Smooth muscle cell of the brain vasculature (primary cell): ENCODE data around the gene GPX4.

Experiments
- DNase-seq: peaks from one replicate; pipeline ENCODE4 v3.0.0-alpha.2; 2012; ENCODE audit warnings: low read depth, low spot score

GPX4 gene

DNA sequence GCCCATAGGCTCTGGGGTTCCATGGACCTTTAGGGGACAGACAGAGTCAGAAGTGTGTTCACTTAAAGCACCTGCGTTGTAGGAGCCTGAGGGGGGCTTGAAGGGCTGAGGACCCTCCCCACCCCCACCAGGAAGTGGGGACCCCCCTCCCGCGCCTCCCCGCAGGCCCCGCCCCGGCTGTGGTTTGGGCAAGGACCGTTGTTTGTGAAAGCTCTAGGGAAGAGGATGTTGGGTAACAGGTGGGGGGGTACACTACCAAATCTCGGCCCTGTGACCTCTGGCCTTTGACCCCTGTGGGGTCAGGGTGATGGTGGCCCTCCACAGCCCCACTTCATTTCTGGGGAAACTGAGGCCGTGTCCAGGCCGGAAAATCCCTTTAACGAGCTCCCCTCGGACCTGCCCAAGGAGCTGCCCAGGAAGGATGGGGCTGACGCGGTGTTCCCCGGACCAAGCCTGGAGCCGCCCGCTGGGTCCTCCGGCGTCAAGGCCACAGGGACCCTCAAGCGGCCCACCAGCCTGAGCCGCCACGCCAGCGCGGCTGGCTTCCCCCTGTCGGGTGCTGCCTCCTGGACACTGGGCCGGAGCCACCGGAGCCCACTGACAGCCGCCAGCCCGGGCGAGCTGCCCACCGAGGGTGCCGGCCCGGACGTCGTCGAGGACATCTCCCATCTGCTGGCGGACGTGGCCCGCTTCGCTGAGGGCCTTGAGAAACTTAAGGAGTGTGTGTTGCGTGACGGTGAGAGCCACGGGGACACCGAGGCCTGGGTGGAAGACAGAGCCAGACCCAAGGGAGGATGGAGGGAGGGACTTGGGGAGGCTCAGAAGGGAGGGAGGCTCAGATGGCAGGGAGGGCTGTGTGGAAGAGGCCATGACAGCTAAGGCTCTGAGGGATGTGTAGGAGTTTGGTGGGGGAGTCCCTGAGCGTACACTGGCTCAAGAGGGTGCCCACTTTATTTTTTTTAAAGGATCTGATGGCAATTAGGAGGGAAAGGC lies 35.5 kb upstream of the GPX4 start:
- DNase-seq = no peak

DNA sequence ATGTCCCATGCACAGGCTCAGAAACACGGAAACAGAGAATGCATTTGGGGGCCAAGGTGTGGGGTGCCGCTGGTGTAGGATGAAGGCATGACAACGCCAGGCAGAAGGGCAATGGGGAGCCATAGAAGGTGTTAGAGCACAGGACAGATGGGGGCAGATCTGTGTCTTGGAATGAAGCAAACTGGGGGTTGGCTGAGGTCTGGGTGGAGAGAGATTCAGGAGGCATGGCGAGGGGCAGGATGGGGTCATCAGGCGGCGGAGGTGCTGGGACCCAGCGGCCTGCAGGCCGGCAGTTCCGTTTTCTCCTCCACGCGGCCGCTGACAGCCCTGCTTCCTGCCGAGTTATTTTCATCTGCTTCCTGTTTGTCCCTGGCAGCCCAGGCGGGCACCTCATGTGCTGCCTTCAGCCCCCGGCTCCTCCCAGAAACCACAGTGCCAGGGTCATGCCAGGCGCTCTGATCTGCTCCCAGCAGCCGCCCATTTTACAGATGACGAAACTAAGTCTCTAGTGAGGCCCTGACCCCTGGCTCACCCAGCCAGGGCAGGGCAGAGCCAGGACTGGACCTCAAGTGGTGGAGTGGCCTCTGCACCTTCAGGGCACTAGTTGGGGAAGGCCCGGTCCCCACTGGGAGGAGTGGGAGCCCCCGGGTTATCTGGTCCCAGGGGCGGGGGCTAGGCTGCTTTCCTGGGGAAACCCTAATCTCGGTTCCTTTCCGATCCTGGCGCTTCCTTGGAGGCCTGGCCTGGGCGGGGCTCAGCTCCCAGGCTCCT lies 34.6 kb upstream of the GPX4 start:
- DNase-seq = no peak

DNA sequence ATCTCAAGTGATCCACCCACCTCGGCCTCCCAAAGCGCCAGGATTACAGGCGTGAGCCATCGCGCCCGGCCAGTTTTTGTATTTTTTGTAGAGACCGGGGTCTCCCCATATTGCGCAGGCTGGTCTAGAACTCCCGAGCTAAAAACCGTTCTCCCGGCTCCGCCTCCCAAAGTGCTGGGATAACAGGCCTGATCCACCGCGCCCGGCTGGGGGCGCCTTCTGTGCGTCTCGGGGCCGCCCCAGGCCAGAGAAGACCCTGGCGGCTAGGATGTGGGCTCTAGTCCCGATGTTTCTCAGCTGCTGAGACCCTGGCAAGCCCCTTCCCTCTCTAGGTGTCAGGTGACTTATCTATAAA lies 33.2 kb upstream of the GPX4 start:
- DNase-seq = no peak

DNA sequence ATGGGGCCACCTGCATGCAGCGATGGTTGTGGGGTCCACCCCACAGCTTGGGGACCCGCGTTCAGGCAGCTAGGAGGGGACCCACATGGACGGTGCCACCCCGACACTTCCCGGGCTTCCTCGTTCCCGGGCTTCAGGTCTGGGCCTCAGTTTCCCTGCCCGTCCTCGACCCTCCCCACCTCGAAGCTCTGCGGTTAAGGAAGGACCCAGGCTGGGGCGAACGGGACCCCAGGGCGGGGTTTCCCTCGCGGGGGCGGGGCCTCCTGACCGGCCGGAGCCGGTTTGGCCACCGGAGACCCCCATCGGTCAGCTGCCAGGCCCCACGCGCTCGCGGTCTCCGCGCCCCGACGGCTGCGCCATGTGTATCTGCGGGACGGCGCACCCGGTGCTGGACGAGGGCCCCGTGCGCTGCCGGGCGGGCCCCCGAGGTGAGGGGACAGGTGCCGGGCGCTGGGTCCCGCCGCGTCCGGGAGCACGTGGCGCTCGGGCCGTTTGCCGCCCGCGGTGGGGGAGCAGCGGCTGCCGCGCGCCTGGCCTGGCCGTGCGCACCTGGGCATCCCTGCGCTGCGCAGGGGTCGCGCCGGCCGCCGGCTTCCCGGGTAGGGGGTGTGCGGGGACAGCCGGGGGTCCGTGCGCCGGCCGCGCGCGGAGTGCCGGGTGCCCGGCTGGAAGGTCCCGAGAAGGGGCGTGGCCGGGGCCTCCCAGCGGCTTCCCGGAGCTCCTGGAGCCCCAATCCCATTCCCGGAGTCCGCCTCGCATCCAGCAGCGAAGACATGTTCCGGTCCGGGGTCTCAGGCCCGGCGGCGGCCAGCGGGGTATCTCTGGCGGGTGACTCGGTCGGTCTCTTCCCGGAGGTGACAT lies 32.6 kb upstream of the GPX4 start:
- DNase-seq = no peak

DNA sequence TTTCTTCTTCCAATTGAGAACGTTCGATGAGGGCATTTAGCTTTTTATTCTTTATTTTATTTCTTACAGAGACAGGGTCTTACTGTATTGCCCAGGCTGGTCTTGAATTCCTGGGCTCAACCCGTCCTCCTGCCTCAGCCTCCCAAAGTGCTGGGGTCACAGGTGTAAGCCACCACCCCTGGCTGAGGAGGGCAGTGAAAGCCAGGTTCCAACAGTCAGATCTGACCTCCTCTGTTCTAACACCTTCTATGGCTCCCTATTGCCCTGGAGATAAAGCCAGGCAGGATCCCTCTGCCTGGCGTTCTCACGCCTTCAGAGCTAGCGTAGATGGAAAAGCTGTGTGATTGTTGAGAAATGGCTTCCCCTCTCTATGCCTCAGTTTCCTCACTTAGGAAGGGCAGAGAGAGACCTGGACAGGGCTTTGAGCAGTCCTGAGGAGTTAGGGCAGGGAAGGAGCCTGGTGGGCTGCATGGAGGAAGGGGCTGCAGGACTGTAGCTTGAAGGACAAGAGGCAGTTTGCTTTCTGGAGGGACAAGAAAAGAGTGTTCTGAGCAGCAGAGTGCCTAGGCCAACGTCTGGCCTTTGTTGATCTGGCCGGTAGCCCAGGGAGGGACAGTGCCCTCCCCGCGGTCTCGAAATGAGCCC lies 31.3 kb upstream of the GPX4 start:
- no peak for DNase-seq

DNA sequence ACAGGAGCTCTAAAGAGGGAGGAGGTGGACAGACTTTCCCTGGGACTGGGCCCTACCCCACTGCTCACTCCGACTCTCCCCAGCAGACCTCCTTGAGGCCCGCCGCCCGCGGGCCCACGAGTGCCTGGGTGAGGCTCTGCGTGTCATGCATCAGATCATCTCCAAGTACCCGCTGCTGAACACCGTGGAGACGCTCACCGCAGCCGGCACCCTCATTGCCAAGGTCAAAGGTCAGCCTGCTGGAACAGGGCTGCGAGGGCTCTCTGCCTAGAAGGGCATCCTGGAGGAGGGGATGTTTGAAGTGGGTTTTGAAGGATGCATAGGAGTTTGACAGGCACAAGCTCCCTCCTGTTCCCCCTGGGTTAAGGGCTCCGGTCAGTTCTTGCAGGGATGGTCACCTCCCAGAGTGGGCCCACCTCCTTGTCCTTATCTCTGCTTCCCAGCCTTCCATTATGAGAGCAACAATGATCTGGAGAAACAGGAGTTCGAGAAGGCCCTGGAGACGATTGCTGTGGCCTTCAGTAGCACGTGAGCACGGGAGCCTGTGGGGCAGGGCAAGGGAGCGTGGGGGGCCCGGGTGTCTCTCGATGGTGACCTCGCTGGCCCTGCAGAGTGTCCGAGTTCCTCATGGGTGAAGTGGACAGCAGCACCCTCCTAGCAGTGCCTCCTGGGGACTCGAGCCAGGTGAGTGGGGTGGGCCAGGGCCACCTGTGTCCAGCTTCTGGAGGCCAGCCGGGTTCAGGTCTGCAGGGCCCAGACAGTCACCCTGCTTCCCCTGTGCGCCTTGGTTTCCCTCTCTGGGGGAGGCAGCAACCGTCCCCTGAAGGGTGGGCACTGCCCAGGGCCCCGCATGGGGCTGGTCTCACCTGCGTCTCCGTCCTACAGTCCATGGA lies 30.5 kb upstream of the GPX4 start:
- no peak for DNase-seq

DNA sequence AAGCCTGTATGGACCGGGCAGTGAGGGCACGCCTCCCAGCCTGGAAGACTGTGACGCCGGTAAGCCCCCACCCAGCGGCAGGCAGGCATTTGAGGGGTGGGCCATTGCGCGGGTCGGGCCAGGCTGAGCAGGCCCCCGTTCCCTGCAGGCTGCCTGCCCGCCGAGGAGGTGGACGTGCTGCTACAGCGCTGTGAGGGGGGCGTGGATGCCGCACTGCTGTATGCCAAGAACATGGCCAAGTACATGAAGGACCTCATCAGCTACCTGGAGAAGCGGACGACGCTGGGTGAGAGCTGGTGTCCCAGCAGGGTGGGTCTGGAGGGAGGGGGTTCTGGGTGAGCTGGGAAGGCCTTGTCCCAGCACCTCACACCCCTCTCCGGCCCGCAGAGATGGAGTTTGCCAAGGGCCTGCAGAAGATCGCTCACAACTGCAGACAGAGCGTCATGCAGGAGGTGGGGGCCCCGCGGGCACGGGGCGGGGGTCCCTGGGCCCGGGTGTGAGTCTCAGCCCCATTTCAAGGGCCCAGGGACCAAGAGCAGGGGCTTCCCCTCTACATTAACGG lies 29.8 kb upstream of the GPX4 start:
- no peak for DNase-seq

DNA sequence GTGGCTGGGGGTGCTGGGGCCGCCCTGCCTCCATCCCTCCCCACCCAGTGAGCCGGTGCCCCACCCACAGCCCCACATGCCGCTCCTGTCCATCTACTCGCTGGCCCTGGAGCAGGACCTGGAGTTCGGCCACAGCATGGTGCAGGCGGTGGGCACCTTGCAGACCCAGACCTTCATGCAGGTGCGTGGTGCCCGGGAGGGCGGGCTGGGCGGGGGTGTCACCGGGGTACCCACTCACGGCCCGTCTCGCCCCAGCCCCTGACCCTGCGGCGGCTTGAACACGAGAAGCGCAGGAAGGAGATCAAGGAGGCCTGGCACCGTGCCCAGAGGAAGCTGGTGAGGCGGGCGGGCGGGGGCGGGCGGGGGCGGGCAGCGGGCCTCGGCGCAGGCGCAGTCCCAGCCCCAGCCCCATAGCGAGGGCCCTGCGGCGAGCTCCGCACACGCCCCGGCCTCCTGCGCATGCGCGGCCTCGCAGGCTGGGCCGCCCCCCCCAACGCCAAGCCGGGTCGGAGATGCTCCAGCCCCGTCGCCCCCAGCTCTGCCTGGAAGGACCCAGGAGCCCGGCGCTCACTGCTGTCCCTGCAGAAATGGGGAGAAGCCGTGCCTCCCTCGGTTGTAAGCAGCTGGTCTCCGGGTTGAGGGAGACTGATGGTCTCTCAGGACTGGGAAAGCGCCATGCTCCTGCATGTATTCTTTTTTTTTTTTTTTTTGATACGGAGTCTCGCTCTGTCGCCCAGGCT lies 29.1 kb upstream of the GPX4 start:
- no peak for DNase-seq

DNA sequence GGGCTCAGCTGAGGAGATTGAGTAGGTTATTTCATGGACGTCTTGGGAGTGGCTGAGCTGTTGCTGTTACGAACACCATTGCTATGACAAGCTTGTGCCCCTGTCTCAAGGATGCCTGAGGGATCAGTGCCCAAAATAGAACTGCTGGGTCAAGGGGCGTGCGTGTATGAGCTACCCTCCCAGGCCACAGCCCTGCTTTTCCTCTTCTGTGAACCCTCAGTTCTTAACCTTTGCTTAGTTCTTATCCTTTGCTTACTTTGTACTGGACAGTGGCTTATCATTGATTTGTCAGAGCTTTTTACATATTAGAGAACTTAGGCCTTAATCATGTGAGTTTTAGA lies 27.8 kb upstream of the GPX4 start:
- no peak for DNase-seq

DNA sequence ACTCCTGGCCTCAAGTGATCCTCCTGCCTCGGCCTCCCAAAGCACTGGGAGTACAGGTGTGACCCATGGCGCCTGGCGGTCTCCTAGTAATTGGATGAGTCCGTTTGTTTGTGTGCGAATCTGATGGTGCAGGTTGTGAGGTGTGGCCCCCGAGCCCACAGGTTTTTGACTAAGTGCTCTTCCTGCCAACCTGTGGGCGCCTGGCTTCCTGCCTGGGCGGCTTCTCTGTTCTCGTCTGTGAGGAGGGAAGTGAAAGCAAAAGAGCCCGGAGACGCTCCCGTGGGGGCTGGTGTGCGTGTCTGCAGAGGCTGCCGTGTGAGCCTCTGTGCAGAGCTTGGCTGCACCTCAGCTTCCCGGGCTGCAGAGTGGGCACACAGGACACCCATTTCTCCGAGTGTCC lies 26.8 kb upstream of the GPX4 start:
- no peak for DNase-seq

DNA sequence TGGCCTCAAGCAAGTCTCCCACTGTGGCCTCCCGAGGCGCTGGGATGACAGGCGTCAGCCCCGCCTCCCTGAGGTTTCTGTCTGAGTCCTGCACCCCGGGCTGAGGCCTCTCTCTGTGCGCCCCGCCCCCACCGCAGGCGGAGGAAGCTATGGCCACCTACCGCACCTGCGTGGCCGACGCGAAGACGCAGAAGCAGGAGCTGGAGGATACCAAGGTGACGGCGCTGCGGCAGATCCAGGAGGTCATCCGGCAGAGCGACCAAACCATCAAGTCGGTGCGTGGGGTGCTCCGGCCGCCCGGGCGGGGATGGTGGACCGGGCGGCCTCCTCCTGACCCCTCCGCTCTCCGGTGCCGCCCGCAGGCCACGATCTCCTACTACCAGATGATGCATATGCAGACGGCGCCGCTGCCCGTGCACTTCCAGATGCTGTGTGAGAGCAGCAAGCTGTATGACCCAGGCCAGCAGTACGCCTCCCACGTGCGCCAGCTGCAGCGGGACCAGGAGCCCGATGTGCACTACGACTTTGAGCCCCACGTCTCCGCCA lies 24.2 kb upstream of the GPX4 start:
- no peak for DNase-seq

DNA sequence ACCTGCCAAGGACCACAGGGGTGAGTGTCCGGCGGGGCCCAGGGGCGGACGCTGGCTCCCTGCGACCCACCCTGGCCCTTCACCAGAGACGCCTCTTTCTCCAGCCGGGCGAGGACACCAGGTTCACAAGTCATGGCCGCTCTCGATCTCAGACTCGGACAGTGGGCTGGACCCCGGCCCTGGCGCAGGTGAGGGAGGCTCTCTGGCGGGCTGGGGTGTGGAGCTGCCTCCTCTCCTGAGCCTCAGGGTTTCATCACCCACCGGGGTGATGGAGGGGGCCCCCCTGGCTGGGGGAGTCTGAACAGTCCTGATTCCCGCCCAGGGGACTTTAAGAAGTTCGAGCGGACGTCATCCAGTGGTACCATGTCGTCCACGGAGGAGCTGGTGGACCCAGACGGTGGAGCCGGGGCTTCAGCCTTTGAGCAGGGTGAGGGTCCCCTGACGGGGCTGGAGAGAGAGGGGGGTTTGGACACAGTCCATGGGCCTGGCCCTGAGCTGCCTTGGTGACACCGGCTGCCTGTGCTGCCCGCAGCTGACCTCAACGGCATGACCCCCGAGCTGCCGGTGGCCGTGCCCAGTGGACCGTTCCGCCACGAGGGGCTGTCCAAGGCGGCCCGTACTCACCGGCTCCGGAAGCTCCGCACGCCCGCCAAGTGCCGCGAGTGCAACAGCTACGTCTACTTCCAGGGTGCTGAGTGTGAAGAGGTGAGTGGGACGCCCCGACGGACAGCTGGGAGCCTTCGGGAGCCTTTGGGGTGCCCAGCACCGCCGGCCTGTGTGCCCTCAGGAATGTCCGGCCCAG lies 23.2 kb upstream of the GPX4 start:
- no peak for DNase-seq

DNA sequence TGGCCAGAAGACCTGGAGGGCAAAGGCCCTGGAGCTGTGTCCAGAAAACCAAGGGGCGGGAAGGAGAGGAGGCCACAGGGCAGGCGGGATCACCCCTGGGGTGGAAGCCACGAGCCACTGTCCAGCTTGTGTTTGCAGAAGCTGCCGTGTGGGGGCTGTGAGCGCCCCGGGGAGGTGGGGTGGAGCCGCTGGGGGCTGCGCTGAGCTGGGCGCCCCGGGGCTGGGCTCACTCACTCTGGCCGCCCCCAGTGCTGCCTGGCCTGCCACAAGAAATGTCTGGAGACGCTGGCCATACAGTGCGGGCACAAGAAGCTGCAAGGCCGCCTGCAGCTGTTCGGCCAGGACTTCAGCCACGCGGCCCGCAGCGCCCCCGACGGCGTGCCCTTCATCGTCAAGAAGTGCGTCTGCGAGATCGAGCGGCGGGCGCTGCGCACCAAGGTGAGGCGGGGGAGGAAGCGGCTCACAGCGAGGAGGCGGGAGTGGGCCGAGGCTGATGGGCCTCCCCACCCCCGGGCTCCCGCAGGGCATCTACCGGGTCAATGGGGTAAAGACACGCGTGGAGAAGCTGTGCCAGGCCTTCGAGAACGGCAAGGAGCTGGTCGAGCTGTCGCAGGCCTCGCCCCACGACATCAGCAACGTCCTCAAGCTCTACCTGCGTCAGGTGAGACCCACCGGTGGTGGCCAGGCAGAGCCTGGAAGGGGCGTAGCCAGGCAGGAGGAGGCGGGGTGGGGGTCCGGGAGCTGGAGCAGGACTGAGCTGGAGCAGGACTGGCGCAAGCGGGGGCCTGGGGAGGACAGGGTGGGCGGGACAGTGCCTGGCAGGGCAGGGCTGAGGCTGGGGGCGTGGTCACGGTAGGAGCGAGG lies 22.3 kb upstream of the GPX4 start:
- no peak for DNase-seq

DNA sequence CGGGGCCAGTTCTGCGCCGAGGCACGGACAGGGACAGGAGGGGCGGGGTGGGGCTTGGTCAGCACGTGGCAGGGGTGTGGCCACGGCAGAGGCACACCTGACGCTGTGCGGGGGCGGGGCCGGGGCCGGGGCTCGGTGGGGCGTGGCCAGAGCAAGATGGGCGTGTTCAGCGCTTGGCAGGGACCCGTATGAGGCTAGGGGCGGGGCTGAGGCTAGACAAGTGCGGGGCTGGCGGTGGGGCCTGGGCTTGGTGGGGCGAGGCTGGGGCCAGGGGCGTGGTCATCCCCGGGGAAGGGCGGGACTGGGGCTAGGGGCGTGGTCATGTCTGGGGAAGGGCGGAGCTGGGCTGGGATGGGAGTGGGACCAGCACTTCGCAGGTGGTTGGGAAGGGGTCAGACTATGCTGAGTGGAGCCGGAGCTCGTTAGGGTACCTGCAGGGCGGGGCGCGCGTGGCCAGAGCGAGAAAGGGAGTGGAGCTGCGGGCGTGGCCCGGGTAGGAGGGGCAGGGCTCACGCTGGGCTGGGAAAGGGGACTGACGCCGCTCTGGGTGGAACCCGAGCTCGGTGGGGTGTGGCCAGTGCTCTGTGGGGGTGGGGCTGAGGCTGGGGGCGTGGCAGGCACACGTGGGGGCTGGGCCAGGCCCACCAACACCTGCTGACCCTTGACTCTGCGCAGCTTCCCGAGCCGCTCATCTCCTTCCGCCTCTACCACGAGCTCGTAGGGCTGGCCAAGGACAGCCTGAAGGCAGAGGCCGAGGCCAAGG lies 21.4 kb upstream of the GPX4 start:
- no peak for DNase-seq

DNA sequence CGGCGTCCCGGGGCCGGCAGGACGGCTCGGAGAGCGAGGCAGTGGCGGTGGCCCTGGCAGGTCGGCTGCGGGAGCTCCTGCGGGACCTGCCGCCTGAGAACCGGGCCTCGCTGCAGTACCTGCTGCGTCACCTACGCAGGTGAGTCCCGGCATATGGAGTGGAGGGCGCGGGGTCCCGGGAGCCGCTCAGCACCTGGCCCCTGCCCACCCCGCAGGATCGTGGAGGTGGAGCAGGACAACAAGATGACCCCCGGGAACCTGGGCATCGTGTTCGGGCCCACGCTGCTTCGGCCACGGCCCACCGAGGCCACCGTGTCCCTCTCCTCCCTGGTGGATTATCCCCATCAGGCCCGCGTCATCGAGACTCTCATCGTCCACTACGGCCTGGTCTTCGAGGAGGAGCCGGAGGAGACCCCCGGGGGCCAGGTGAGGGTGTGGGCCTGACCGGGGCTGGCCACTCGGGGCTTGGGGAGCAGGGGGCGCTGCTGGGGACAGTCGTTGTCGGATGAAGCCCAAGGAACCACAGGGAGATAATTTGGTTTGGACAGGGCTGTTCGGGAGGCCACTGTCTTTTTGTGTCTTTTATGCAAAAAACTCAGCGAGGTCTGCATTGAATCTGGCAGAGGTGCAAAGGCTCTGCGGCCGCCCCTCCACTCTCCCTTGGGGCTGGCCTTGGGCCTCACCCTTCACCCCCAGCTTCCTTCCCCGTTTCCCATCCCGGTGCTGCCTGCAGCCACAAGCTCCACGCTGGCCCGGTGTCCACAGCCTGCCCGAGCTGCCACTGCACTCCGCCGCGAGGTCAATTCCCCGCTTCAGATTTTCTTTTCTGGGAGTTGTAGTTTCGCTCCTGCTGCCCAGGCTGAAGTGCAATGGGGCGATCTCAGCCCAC lies 20.6 kb upstream of the GPX4 start:
- DNase-seq = no peak
